ENCODE measurements around the gene PDZD2. TPM values are rescaled to one million over a fixed set of nuclear protein-coding genes. Genes with fewer than 3 reads are reported as not detected.

PDZD2 gene
- total RNA-seq, 1 experiment from 2014 or later: 0.37 TPM

DNA sequence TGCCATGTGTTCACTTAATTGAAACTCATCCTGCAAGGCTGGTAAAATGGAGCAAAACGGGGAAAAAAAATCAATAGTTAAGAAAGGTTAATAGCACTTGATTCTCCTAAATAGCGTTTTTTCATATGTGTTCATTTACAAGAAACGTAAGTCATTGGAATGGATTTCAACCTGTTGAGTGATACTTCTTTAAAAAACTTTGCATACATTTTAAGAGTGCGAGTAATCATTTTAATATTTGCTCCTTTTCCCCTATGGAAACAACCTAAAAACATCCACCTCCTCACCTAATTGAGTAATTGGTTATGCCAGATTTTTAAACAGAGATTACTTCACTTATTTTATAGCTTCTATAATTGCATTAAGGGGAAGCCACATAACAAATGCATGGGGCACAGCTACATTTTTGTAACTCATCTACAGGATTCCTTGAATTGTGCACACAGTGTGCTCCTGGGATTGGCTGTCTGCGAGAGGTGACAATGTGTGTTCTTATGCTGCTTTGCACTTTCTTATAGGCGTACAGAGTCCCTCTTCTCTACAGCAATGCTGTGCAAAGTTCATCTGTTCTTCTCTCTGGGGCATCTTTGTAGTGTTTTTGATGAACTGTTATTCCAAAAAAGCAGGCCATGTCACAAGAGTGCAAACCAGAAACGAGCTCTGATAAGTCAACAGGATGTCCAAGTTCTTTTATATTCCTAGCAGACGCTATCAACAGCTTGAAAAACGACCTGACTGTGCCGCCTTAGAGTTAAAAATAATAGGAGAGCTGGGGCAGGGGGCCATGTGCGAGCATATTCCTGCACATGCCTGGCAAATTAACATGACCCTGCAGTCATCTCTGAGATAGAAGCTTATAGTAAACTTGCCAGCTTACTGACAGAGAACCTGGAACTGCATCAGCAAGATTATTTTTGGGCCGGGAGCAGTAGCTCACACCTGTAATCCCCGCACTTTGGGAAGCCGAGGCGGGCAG is 417.2 kb downstream of the PDZD2 start:
- POLR2A ChIA-PET: no interaction called here
- no peaks in the 10 kb centered on the region for H3K27me3 ChIP-seq (ENCODE audit: insufficient read depth, low read length)
- no peaks in the 10 kb centered on the region for H3K4me1 ChIP-seq (ENCODE audit: control insufficient read depth in 1 of 2, insufficient read depth in 2 of 2, low read length in 2 of 2)
- no TSS peak for BruUV-seq (replicated peaks)
- intact Hi-C loops (cut with micrococcal nuclease): no loop called here
- CTCF ChIA-PET: interaction anchor here (1.5 kb wide), 1 partner anchor 127 kb away, joined by 4 read pairs; no protein-coding TSS in a partner anchor
- no peak overlapping the region for H3K4me3 ChIP-seq (replicated peaks in 1 of 2; ENCODE audit: low read depth in 1 of 2, low read length in 2 of 2)
- no peak for TF ChIP-seq SIN3A (IDR thresholded peaks at IDR 0.05; ENCODE audit: low read depth)
- H3K79me2 ChIP-seq (ENCODE audit: insufficient read depth, low read length): no peaks in the 10 kb centered on the region
- no peak overlapping the region for H3K4me2 ChIP-seq (ENCODE audit: low read length)
- no peak overlapping the region for H2AFZ ChIP-seq (ENCODE audit: low read depth, low read length, poor library complexity, severe bottlenecking)
- H3K9me2 ChIP-seq (ENCODE audit: insufficient read depth): no peaks in the 10 kb centered on the region
- no peak for ATAC-seq
- RAD21 ChIA-PET (ENCODE audit: low non-redundant PET in 1 of 2, low total read pairs in 2 of 2, uncharacterized antibody in 2 of 2, unreplicated experiment in 2 of 2): interaction anchor here in 1 of 2 experiments (0.6 kb wide), 1 partner anchor 16 kb away, joined by 3 read pairs; no protein-coding TSS in a partner anchor
- no peaks in the 10 kb centered on the region for H3K9me3 ChIP-seq (ENCODE audit: control insufficient read depth in 1 of 2, insufficient read depth in 1 of 2, low read depth in 1 of 2, low read length in 2 of 2)
- no peak overlapping the region for H3K27ac ChIP-seq (ENCODE audit: low read depth, low read length)
- no peak for DNase-seq (ENCODE audit: low read depth, low spot score)
- H4K20me1 ChIP-seq (ENCODE audit: insufficient read depth): no peaks in the 10 kb centered on the region
- H3K36me3 ChIP-seq (ENCODE audit: control insufficient read depth in 1 of 2, insufficient read depth in 2 of 2, low read length in 2 of 2): no peaks in the 10 kb centered on the region
- H3K9ac ChIP-seq (ENCODE audit: low read length): no peak overlapping the region

DNA sequence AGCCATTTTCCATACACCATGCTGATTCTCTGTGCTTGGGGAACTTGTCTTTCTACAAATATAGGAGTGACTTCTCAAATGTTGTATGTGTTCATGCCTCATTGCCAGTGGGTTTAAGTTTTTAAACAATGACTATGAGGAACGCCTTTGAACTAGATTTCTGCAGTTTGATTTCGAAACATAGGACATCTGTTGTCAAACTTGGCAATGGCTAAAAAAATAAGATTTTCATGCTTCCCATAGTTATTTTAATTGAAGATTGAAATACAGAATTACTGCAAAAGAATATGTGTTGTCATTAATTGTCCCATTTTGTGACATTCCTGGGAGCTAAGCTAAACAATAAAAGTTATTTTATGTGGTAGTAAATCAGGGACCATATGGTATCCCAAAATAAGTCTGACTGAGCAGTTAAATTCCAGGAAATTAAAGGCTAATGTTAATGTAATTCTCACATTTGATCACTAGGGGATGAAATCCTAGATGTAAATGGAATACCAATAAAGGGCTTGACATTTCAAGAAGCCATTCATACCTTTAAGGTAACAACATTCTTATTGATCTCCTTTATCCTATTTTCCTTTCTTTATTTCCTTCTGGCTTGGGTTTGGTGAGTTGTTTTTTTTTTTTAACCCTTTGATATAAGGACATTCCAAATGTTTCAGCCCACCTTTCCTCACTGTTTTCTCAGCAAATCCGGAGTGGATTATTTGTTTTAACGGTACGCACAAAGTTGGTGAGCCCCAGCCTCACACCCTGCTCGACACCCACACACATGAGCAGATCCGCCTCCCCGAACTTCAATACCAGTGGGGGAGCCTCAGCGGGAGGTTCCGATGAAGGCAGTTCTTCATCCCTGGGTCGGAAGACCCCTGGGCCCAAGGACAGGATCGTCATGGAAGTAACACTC is 418.5 kb downstream of the PDZD2 start:
- intact Hi-C loops (cut with micrococcal nuclease): no loop called here
- H3K36me3 ChIP-seq (ENCODE audit: control insufficient read depth in 1 of 2, insufficient read depth in 2 of 2, low read length in 2 of 2): no peaks in the 10 kb centered on the region
- 0 out of 2 replicates have a peak, but pooled peaks have one; percentile 53 for ATAC-seq
- H3K4me1 ChIP-seq (ENCODE audit: control insufficient read depth in 1 of 2, insufficient read depth in 2 of 2, low read length in 2 of 2): no peaks in the 10 kb centered on the region
- no peak overlapping the region for H3K27ac ChIP-seq (ENCODE audit: low read depth, low read length)
- no TSS peak for BruUV-seq (replicated peaks)
- no peaks in the 10 kb centered on the region for H3K79me2 ChIP-seq (ENCODE audit: insufficient read depth, low read length)
- ChIA-PET CTCF (interaction anchor here (1.5 kb wide), 1 partner anchor 128 kb away, joined by 4 read pairs; no protein-coding TSS in a partner anchor), POLR2A (no interaction called here), RAD21 (ENCODE audit: low non-redundant PET in 1 of 2, low total read pairs in 2 of 2, uncharacterized antibody in 2 of 2, unreplicated experiment in 2 of 2) (no interaction called here)
- H3K4me2 ChIP-seq (ENCODE audit: low read length): no peak overlapping the region
- H3K27me3 ChIP-seq (ENCODE audit: insufficient read depth, low read length): no peaks in the 10 kb centered on the region
- H3K9me3 ChIP-seq (ENCODE audit: control insufficient read depth in 1 of 2, insufficient read depth in 1 of 2, low read depth in 1 of 2, low read length in 2 of 2): no peaks in the 10 kb centered on the region
- H3K9me2 ChIP-seq (ENCODE audit: insufficient read depth): no peaks in the 10 kb centered on the region
- H2AFZ ChIP-seq (ENCODE audit: low read depth, low read length, poor library complexity, severe bottlenecking): no peak overlapping the region
- no peaks in the 10 kb centered on the region for H4K20me1 ChIP-seq (ENCODE audit: insufficient read depth)
- DNase-seq (ENCODE audit: low read depth, low spot score): peak; percentile 15
- no peak overlapping the region for H3K9ac ChIP-seq (ENCODE audit: low read length)
- H3K4me3 ChIP-seq (replicated peaks in 1 of 2; ENCODE audit: low read depth in 1 of 2, low read length in 2 of 2): no peak overlapping the region
- TF ChIP-seq POLR2AphosphoS5 (IDR thresholded peaks at IDR 0.05; ENCODE audit: low read depth, low read length): no peak
- no peak for TF ChIP-seq SP1 (IDR thresholded peaks at IDR 0.05; ENCODE audit: low read depth)
- TF ChIP-seq, protein P1, sequence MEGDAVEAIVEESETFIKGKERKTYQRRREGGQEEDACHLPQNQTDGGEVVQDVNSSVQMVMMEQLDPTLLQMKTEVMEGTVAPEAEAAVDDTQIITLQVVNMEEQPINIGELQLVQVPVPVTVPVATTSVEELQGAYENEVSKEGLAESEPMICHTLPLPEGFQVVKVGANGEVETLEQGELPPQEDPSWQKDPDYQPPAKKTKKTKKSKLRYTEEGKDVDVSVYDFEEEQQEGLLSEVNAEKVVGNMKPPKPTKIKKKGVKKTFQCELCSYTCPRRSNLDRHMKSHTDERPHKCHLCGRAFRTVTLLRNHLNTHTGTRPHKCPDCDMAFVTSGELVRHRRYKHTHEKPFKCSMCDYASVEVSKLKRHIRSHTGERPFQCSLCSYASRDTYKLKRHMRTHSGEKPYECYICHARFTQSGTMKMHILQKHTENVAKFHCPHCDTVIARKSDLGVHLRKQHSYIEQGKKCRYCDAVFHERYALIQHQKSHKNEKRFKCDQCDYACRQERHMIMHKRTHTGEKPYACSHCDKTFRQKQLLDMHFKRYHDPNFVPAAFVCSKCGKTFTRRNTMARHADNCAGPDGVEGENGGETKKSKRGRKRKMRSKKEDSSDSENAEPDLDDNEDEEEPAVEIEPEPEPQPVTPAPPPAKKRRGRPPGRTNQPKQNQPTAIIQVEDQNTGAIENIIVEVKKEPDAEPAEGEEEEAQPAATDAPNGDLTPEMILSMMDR (IDR thresholded peaks at IDR 0.05 in 2 of 3, conservative IDR thresholded peaks at IDR 0.05 in 1 of 3; ENCODE audit: borderline replicate concordance in 1 of 3, insufficient read depth in 1 of 3, low read depth in 2 of 3, low read length in 2 of 3): peak in 2 of 3 experiments; percentile 25 to 45; a peak in 3 of 6 replicates
- TF ChIP-seq, protein P2, sequence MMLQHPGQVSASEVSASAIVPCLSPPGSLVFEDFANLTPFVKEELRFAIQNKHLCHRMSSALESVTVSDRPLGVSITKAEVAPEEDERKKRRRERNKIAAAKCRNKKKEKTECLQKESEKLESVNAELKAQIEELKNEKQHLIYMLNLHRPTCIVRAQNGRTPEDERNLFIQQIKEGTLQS (IDR thresholded peaks at IDR 0.05): no peak
- TF ChIP-seq RAD21 (IDR thresholded peaks at IDR 0.05; ENCODE audit: low read depth): no peak
- TF ChIP-seq JUND (IDR thresholded peaks at IDR 0.05): no peak
- no peak for TF ChIP-seq SRF (IDR thresholded peaks at IDR 0.05; ENCODE audit: low read depth)
- TF ChIP-seq EZH2 (IDR thresholded peaks at IDR 0.05): no peak
